Nephron progenitor cell (in vitro differentiated cells): ENCODE measurements around the gene BRINP2.

Source experiments
- DNase-seq: peaks from one replicate; pipeline ENCODE4 v3.0.0; 2021
- H3K27ac Mint-ChIP-seq: 2 replicates; pipeline ENCODE4 v1.8.0; 2021; ENCODE audit warnings: mild to moderate bottlenecking, moderate library complexity, mixed read lengths
- H3K27me3 Mint-ChIP-seq: 2 replicates; pipeline ENCODE4 v1.8.0; 2021; ENCODE audit warnings: mild to moderate bottlenecking, low read depth, mixed read lengths; ENCODE audit not compliant: poor library complexity
- H3K36me3 Mint-ChIP-seq: 2 replicates; pipeline ENCODE4 v1.8.0; 2021; ENCODE audit warnings: low read depth, mixed read lengths
- H3K4me1 Mint-ChIP-seq: 2 replicates; pipeline ENCODE4 v1.8.0; 2021; ENCODE audit warnings: mixed read lengths
- H3K4me3 Mint-ChIP-seq: 2 replicates; pipeline ENCODE4 v1.8.0; 2021; ENCODE audit warnings: mild to moderate bottlenecking, moderate library complexity, mixed read lengths
- H3K9me3 Mint-ChIP-seq: 2 replicates; pipeline ENCODE4 v1.8.0; 2021; ENCODE audit warnings: mild to moderate bottlenecking, moderate library complexity, mixed read lengths
- TF ChIP-seq, protein P1 (sequence below): fragments of 200-600 bp; sonication (generic); IDR thresholded peaks from 2 replicates; pipeline ENCODE4 v1.5.0; 2021; ENCODE audit warnings: antibody characterized with exemption

The BRINP2 gene

DNA sequence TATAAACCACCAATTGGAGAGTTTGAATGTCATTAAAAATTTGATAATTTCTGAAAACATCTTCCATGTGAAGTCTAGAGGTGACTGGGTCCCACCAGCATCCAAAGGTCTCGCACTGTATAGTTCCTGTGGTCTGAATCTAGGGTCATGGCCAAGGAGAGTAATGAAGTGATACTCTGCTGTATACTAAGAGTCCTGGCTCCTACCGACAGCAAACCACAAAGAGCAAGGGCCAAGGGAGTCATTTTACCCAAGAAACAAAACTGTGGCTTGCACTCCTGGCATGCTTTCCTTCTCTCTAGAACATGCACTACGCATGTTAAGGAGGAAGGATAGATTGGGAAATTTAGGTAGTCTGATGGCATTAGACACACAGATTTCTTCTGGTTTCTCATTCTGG is 115.6 kb downstream of the BRINP2 start:
- H3K36me3 Mint-ChIP-seq = no peaks in the 10 kb centered on the region
- H3K4me1 Mint-ChIP-seq = no peaks in the 10 kb centered on the region
- no peak overlapping the region for H3K27ac Mint-ChIP-seq
- TF ChIP-seq, protein P1, sequence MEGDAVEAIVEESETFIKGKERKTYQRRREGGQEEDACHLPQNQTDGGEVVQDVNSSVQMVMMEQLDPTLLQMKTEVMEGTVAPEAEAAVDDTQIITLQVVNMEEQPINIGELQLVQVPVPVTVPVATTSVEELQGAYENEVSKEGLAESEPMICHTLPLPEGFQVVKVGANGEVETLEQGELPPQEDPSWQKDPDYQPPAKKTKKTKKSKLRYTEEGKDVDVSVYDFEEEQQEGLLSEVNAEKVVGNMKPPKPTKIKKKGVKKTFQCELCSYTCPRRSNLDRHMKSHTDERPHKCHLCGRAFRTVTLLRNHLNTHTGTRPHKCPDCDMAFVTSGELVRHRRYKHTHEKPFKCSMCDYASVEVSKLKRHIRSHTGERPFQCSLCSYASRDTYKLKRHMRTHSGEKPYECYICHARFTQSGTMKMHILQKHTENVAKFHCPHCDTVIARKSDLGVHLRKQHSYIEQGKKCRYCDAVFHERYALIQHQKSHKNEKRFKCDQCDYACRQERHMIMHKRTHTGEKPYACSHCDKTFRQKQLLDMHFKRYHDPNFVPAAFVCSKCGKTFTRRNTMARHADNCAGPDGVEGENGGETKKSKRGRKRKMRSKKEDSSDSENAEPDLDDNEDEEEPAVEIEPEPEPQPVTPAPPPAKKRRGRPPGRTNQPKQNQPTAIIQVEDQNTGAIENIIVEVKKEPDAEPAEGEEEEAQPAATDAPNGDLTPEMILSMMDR = no peak
- H3K27me3 Mint-ChIP-seq = peaks cover 3% of the 10 kb centered on the region
- no peaks in the 10 kb centered on the region for H3K9me3 Mint-ChIP-seq
- H3K4me3 Mint-ChIP-seq = no peak overlapping the region
- DNase-seq = no peak

GRCh38 chr1:177287270-177287669 is 116.5 kb downstream of the BRINP2 start:
- H3K27ac Mint-ChIP-seq = no peak overlapping the region
- peaks cover 3% of the 10 kb centered on the region for H3K27me3 Mint-ChIP-seq
- H3K4me1 Mint-ChIP-seq = no peaks in the 10 kb centered on the region
- DNase-seq = no peak
- H3K36me3 Mint-ChIP-seq = no peaks in the 10 kb centered on the region
- no peak overlapping the region for H3K4me3 Mint-ChIP-seq
- TF ChIP-seq, protein P1 = no peak
- H3K9me3 Mint-ChIP-seq = no peaks in the 10 kb centered on the region

GRCh38 chr1:177287994-177288393 is 117.2 kb downstream of the BRINP2 start:
- H3K4me1 Mint-ChIP-seq = no peaks in the 10 kb centered on the region
- DNase-seq = no peak
- H3K27me3 Mint-ChIP-seq = peaks cover 3% of the 10 kb centered on the region
- H3K27ac Mint-ChIP-seq = no peak overlapping the region
- no peaks in the 10 kb centered on the region for H3K9me3 Mint-ChIP-seq
- no peak overlapping the region for H3K4me3 Mint-ChIP-seq
- TF ChIP-seq, protein P1 = no peak
- H3K36me3 Mint-ChIP-seq = no peaks in the 10 kb centered on the region

DNA sequence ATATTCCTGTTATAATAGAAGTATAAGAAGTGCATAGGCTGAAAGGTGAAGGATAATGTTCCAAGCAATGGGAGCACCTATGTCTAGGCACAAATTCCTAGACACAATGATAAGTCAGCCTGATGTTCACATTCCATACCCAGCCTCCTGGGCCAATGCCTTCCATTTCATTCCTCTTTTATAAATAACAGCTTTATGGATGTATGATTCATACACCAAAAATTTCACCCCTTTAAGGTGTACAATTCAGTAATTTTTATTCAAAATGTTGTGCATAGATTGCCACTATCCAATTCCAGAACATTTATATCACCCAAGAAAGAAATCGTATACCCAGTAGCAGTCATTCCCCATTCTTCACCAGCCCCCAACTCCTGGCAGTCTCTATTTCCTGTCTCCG is 118.8 kb downstream of the BRINP2 start:
- Mint-ChIP-seq H3K4me1 (no peaks in the 10 kb centered on the region), H3K9me3 (peaks cover 12% of the 10 kb centered on the region), H3K4me3 (no peak overlapping the region), H3K27ac (no peak overlapping the region), H3K36me3 (peaks cover 2% of the 10 kb centered on the region), H3K27me3 (peaks cover 3% of the 10 kb centered on the region)
- TF ChIP-seq, protein P1 = no peak
- no peak for DNase-seq

- H3K4me1 Mint-ChIP-seq = peaks cover 18% of the 10 kb centered on the region
- H3K4me3 Mint-ChIP-seq = no peak overlapping the region
- DNase-seq = no peak
- TF ChIP-seq, protein P1 = no peak
- H3K27me3 Mint-ChIP-seq = peaks cover 7% of the 10 kb centered on the region
- H3K27ac Mint-ChIP-seq = no peak overlapping the region
- peaks cover 14% of the 10 kb centered on the region for H3K9me3 Mint-ChIP-seq
- peaks cover 5% of the 10 kb centered on the region for H3K36me3 Mint-ChIP-seq
Observed at GRCh38 chr1:177300431-177300830, 129.7 kb downstream of the BRINP2 start.

GRCh38 chr1:177301425-177302124 is 130.8 kb downstream of the BRINP2 start:
- peaks cover 29% of the 10 kb centered on the region for H3K4me1 Mint-ChIP-seq
- H3K36me3 Mint-ChIP-seq = no peaks in the 10 kb centered on the region
- no peak overlapping the region for H3K4me3 Mint-ChIP-seq
- H3K27ac Mint-ChIP-seq = no peak overlapping the region
- DNase-seq = no peak
- TF ChIP-seq, protein P1 = no peak
- peaks cover 4% of the 10 kb centered on the region for H3K27me3 Mint-ChIP-seq
- H3K9me3 Mint-ChIP-seq = peaks cover 4% of the 10 kb centered on the region
